Measurements from ENCODE around the gene C1orf226. TPM values are rescaled to one million over a fixed set of nuclear protein-coding genes. Genes with fewer than 3 reads are reported as not detected.

Gene C1orf226
- total and polyA plus RNA-seq, 2 of the 8 experiments (the other 6 are each of a cell fraction or from before 2014, with no cell fraction given), result 8.2 to 18.8 TPM

GRCh38 chr1:162347281-162347680 is 34.2 kb upstream of the C1orf226 start:
- H3K23ac ChIP-seq (ENCODE audit: insufficient read length), result no peak overlapping the region
- H3K23me2 ChIP-seq (ENCODE audit: low read depth, low read length), result no peaks in the 10 kb centered on the region
- CTCF ChIA-PET (ENCODE audit: partially characterized antibody), result interaction anchor here (0.6 to 1.9 kb wide), 6 partner anchors 9 to 291 kb away, joined by 3 to 14 read pairs (median 4); no protein-coding TSS in a partner anchor
- no peak for DNase-seq (ENCODE audit: low read depth in 1 of 2, low spot score in 2 of 2)
- H3K4ac ChIP-seq (replicated peaks; ENCODE audit: insufficient read length, low read depth, low read length), result no peak overlapping the region
- H4K20me1 ChIP-seq (replicated peaks in 1 of 2; ENCODE audit: control insufficient read depth in 1 of 2, insufficient read depth in 2 of 2, low read length in 2 of 2), result no peaks in the 10 kb centered on the region
- no peak overlapping the region for H3K56ac ChIP-seq (replicated peaks; ENCODE audit: insufficient read length, low read depth, low read length)
- no peak overlapping the region for H4K91ac ChIP-seq (replicated peaks; ENCODE audit: insufficient read length, low read length)
- H3K18ac ChIP-seq (ENCODE audit: extremely low read depth, low read length), result no peak overlapping the region
- H2BK15ac ChIP-seq (ENCODE audit: low read length), result no peak overlapping the region
- no peaks in the 10 kb centered on the region for H3K79me2 ChIP-seq (ENCODE audit: control insufficient read depth in 1 of 2, insufficient read depth in 2 of 2, low read length in 2 of 2)
- H2AK5ac ChIP-seq (ENCODE audit: low read depth, low read length), result no peak overlapping the region
- H3K9me3 ChIP-seq (ENCODE audit: insufficient read depth in 2 of 2, low read depth in 1 of 2, low read length in 1 of 2), result no peaks in the 10 kb centered on the region
- no peaks in the 10 kb centered on the region for H3K27me3 ChIP-seq (replicated peaks in 1 of 4; ENCODE audit: control insufficient read depth in 3 of 4, extremely low read depth in 1 of 4, insufficient read depth in 3 of 4, low read length in 3 of 4)
- no peaks in the 10 kb centered on the region; a peak in 1 of 8 replicates for H3K36me3 ChIP-seq (ENCODE audit: control insufficient read depth in 2 of 4, insufficient read depth in 4 of 4, low read length in 3 of 4)
- H3K4me3 ChIP-seq (ENCODE audit: extremely low read depth in 1 of 4, insufficient read depth in 2 of 4, low read depth in 3 of 4, low read length in 4 of 4), result no peak overlapping the region
- POLR2A ChIA-PET (ENCODE audit: partially characterized antibody), result no interaction called here
- no peak overlapping the region for H3K9ac ChIP-seq (replicated peaks in 1 of 4; ENCODE audit: extremely low read depth in 1 of 4, low read depth in 3 of 4, low read length in 3 of 4)
- no peaks in the 10 kb centered on the region for H3K4me1 ChIP-seq (replicated peaks in 1 of 4; ENCODE audit: control insufficient read depth in 3 of 4, insufficient read depth in 4 of 4, low read length in 3 of 4)
- no peak overlapping the region for H2BK20ac ChIP-seq (ENCODE audit: low read length)
- no peak for TF ChIP-seq TEAD4 (IDR thresholded peaks at IDR 0.05; ENCODE audit: low read depth, low read length)
- TF ChIP-seq SIRT6 (IDR thresholded peaks at IDR 0.05; ENCODE audit: low read length), result no peak
- TF ChIP-seq TBP (IDR thresholded peaks at IDR 0.05; ENCODE audit: low read depth, low read length), result no peak
- no peaks in the 10 kb centered on the region for H3K79me1 ChIP-seq (ENCODE audit: low read depth, low read length)
- H3K14ac ChIP-seq (ENCODE audit: insufficient read length), result no peak overlapping the region
- H2BK12ac ChIP-seq (ENCODE audit: low read depth, low read length), result no peak overlapping the region
- H4K8ac ChIP-seq (ENCODE audit: extremely low read depth, insufficient read depth, low read length), result no peak overlapping the region
- WGBS, 2 experiments (ENCODE audit: extremely low coverage in 1 of 2, insufficient coverage in 1 of 2, insufficient read length in 1 of 2, insufficient replicate concordance in 2 of 2, low coverage in 1 of 2, low lambda C conversion rate in 2 of 2, missing lambda C conversion rate in 1 of 2), result 53% methylated on average over 3 of the region's 3 CpGs; no CpG with 5 or more reads in 1 of the 2 experiments
- H3K27ac ChIP-seq (ENCODE audit: low read depth, low read length), result no peak overlapping the region
- H4K5ac ChIP-seq (ENCODE audit: insufficient read length, low read depth, low read length), result no peak overlapping the region
- H2BK120ac ChIP-seq (replicated peaks; ENCODE audit: low read depth, low read length), result no peak overlapping the region
- no peak for FAIRE-seq
- no peak overlapping the region for H2BK5ac ChIP-seq (ENCODE audit: low read depth, low read length)
- H2AFZ ChIP-seq (ENCODE audit: low read length), result no peak overlapping the region
- no peak overlapping the region for H3K4me2 ChIP-seq (ENCODE audit: insufficient read depth in 1 of 2, low read depth in 2 of 2, low read length in 2 of 2)

Data from H1 (cell line).